ENCODE measurements around the gene SCPEP1. TPM values are rescaled to one million over a fixed set of nuclear protein-coding genes. Genes with fewer than 3 reads are reported as not detected.

Gene SCPEP1
- total RNA-seq, 2 donors from 2014 or later = 103 to 182 TPM

GRCh38 chr17:57004944-57005579 is 27.1 kb downstream of the SCPEP1 start:
- intact Hi-C loops (cut with DNase I) = loop anchor here (1.0 to 10.0 kb wide), 2 partner anchors 49 to 110 kb away; no protein-coding TSS in a partner anchor

DNA sequence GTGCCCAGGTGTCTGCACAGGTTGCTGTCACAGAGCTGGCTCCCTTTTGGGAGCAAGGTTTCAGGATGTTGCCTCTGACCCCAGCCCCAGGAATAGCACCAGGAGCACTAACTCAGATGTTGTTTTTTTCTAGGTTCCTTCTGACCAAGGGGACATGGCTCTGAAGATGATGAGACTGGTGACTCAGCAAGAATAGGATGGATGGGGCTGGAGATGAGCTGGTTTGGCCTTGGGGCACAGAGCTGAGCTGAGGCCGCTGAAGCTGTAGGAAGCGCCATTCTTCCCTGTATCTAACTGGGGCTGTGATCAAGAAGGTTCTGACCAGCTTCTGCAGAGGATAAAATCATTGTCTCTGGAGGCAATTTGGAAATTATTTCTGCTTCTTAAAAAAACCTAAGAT is 28.1 kb downstream of the SCPEP1 start:
- no peak for DNase-seq (ENCODE audit: low spot score)
- H3K9me3 ChIP-seq = no peaks in the 10 kb centered on the region
- 93% methylated on average over 2 of the region's 2 CpGs for WGBS
- H3K36me3 ChIP-seq = peaks cover 0 to 6% of the 10 kb centered on the region in 2 donors
- H3K4me1 ChIP-seq (replicated peaks) = no peaks in the 10 kb centered on the region
- no peak overlapping the region for H3K27ac ChIP-seq
- intact Hi-C loops (cut with DNase I) = loop anchor here (10.0 kb wide), 1 partner anchor 109 kb away; no protein-coding TSS in a partner anchor
- H3K27me3 ChIP-seq (replicated peaks; ENCODE audit: insufficient read depth) = no peaks in the 10 kb centered on the region
- no peak overlapping the region for H3K4me3 ChIP-seq
- TF ChIP-seq CTCF (IDR thresholded peaks at IDR 0.05) (no peak), POLR2A (IDR thresholded peaks at IDR 0.05) (no peak), POLR2AphosphoS5 (IDR thresholded peaks at IDR 0.05) (no peak)

More at GRCh38 chr17:57004944-57005579, 27.1 kb downstream of the SCPEP1 start:
- H3K27me3 ChIP-seq (replicated peaks; ENCODE audit: insufficient read depth) = no peaks in the 10 kb centered on the region
- DNase-seq (ENCODE audit: low spot score) = no peak
- no peaks in the 10 kb centered on the region for H3K9me3 ChIP-seq
- H3K4me1 ChIP-seq (replicated peaks) = no peaks in the 10 kb centered on the region
- no peak overlapping the region for H3K4me3 ChIP-seq
- TF ChIP-seq CTCF (IDR thresholded peaks at IDR 0.05) = peak in 2 of 4 experiments; percentile 11 to 61
- peak; percentile 33 for TF ChIP-seq POLR2AphosphoS5 (IDR thresholded peaks at IDR 0.05)
- TF ChIP-seq POLR2A (IDR thresholded peaks at IDR 0.05) = no peak
- 77% methylated on average over 8 of the region's 8 CpGs for WGBS
- no peak overlapping the region for H3K27ac ChIP-seq
- peaks cover 0 to 6% of the 10 kb centered on the region in 2 donors for H3K36me3 ChIP-seq

DNA sequence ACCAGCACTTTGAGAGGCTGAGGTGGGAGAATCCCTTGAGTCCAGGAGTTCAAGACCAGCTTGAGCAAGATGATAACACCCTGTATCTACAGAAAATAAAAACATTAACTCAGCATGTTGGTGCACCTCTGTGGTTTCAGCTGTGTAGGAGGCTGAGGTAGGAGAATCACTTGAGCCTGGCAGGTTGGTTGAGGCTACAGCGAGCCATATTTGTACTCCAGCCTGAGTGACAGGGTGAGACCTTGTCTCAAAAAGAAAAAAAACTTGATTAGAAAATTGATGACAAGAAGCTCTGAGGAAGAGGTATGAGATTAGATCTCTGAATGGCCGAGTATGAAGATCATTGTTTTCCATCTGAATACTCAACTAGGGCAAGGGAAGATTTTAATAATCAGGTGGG is 31.0 kb downstream of the SCPEP1 start:
- Histone ChIP-seq H3K4me1 (replicated peaks) (no peaks in the 10 kb centered on the region), H3K27ac (no peak overlapping the region), H3K36me3 (no peaks in the 10 kb centered on the region), H3K27me3 (replicated peaks; ENCODE audit: insufficient read depth) (no peaks in the 10 kb centered on the region), H3K9me3 (no peaks in the 10 kb centered on the region), H3K4me3 (no peak overlapping the region)
- TF ChIP-seq POLR2AphosphoS5 (IDR thresholded peaks at IDR 0.05) = no peak
- no peak for TF ChIP-seq POLR2A (IDR thresholded peaks at IDR 0.05)
- TF ChIP-seq CTCF (IDR thresholded peaks at IDR 0.05) = no peak
- intact Hi-C loops (cut with DNase I) = loop anchor here (10.0 kb wide), 1 partner anchor 106 kb away; no protein-coding TSS in a partner anchor
- WGBS = 85% methylated on average over 2 of the region's 2 CpGs
- DNase-seq (ENCODE audit: low spot score) = no peak

GRCh38 chr17:57009737-57010445 is 32.0 kb downstream of the SCPEP1 start:
- 42% methylated on average over 7 of the region's 7 CpGs for WGBS
- no peaks in the 10 kb centered on the region for H3K9me3 ChIP-seq
- intact Hi-C loops (cut with DNase I) = loop anchor here (10.0 kb wide), 1 partner anchor 105 kb away; no protein-coding TSS in a partner anchor
- no peak overlapping the region for H3K27ac ChIP-seq
- no peaks in the 10 kb centered on the region for H3K27me3 ChIP-seq (replicated peaks; ENCODE audit: insufficient read depth)
- H3K4me1 ChIP-seq (replicated peaks) = no peaks in the 10 kb centered on the region
- no peak overlapping the region for H3K4me3 ChIP-seq
- no peaks in the 10 kb centered on the region for H3K36me3 ChIP-seq
- no peak for TF ChIP-seq POLR2A (IDR thresholded peaks at IDR 0.05)
- TF ChIP-seq CTCF (IDR thresholded peaks at IDR 0.05) = peak; percentile 9 to 69 (median 42)
- TF ChIP-seq POLR2AphosphoS5 (IDR thresholded peaks at IDR 0.05) = no peak
- DNase-seq (ENCODE audit: low spot score) = peak; percentile 33

All from prostate gland (tissue), 2 donors.